ENCODE measurements around the gene GTPBP1. TPM values are rescaled to one million over a fixed set of nuclear protein-coding genes. Genes with fewer than 3 reads are reported as not detected.

The GTPBP1 gene
- total RNA-seq, 2 experiments from 2014 or later: 98.9 to 107 TPM

GRCh38 chr22:38694940-38695339 is 10.8 kb upstream of the GTPBP1 start:
- no peak for DNase-seq
- peaks cover 36% of the 10 kb centered on the region for H3K36me3 Mint-ChIP-seq (ENCODE audit: low read depth)
- H3K4me3 Mint-ChIP-seq: no peak overlapping the region
- peak overlapping the region; percentile 7 for H3K27ac Mint-ChIP-seq
- H3K4me1 Mint-ChIP-seq (ENCODE audit: low read depth): peaks cover 61% of the 10 kb centered on the region
- intact Hi-C loops (cut with micrococcal nuclease): loop anchor here (10.0 kb wide), 1 partner anchor 810 kb away; the partner anchor contains the start of gene MIEF1
- no peaks in the 10 kb centered on the region for H3K27me3 Mint-ChIP-seq (ENCODE audit: low read depth)
- no peaks in the 10 kb centered on the region for H3K9me3 Mint-ChIP-seq
- CTCF ChIA-PET: interaction anchor here (0.7 to 5.6 kb wide), 2 partner anchors 13 to 390 kb away, joined by 4 to 33 read pairs; partner anchors contain the start of gene TOMM22

DNA sequence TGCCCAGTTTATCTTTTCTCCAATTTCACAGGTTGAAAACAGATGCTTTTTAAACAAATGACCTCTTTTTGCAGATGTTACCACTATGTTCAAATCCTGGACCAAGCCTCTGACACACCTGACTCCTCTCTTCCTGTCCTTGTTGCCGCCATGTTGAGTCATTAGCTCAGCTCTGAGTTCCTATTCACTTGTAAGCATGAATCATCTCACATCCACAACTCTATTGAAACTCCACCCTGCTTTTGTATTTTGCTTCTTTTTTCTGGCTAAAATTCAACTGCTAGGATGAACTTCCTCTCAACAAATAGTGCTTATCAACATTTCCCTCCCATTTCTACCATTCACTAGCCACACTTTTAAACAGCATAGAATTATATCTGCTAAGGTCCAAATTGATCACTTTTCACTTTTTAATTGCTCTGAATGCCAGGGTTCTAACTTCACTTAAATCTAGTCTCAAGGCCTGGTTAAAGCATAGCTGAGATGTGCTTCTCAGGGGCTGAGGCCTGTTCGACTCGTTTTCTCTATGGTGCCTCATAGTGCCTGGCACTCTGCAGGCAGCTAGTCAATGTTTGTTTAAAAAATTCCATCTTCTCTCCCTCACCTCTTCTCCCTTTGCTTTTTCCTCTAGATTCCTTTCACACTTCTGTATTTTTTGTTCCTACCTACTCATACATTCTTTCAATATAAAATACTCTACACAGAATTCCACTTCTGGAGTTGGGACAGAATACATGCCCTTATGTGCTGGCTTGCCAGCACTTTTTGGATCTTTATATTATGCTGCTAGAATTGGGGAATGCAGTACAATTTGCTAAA is 8.9 kb upstream of the GTPBP1 start:
- DNase-seq: peak; percentile 77
- Mint-ChIP-seq H3K36me3 (ENCODE audit: low read depth) (peaks cover 32% of the 10 kb centered on the region), H3K27me3 (ENCODE audit: low read depth) (no peaks in the 10 kb centered on the region), H3K4me3 (peak overlapping the region; percentile 42), H3K27ac (peak overlapping the region; percentile 93), H3K4me1 (ENCODE audit: low read depth) (peaks cover 63% of the 10 kb centered on the region), H3K9me3 (no peaks in the 10 kb centered on the region)
- intact Hi-C loops (cut with micrococcal nuclease): loop anchor here (1.0 to 10.0 kb wide), 2 partner anchors 16 to 808 kb away; partner anchors contain the start of genes MIEF1 and TOMM22
- CTCF ChIA-PET: interaction anchor here (0.7 to 5.6 kb wide), 3 partner anchors 15 to 37 kb away, joined by 3 to 33 read pairs (median 3); partner anchors contain the start of gene TOMM22

GRCh38 chr22:38697425-38698089 is 8.2 kb upstream of the GTPBP1 start:
- Mint-ChIP-seq H3K27ac (peak overlapping the region; percentile 93), H3K27me3 (ENCODE audit: low read depth) (no peaks in the 10 kb centered on the region), H3K9me3 (no peaks in the 10 kb centered on the region), H3K4me3 (peak overlapping the region; percentile 42), H3K4me1 (ENCODE audit: low read depth) (peaks cover 63% of the 10 kb centered on the region), H3K36me3 (ENCODE audit: low read depth) (peaks cover 32% of the 10 kb centered on the region)
- intact Hi-C loops (cut with micrococcal nuclease): loop anchor here (10.0 kb wide), 1 partner anchor 807 kb away; the partner anchor contains the start of gene MIEF1
- no peak for DNase-seq
- CTCF ChIA-PET: interaction anchor here (0.7 to 5.6 kb wide), 3 partner anchors 16 to 37 kb away, joined by 3 to 33 read pairs (median 3); partner anchors contain the start of gene TOMM22

- CTCF ChIA-PET: interaction anchor here (0.6 to 5.6 kb wide), 5 partner anchors 15 to 616 kb away, joined by 3 to 33 read pairs (median 6); partner anchors contain the start of gene TOMM22
- intact Hi-C loops (cut with micrococcal nuclease): loop anchor here (10.0 kb wide), 1 partner anchor 806 kb away; the partner anchor contains the start of gene MIEF1
- DNase-seq: no peak
- Mint-ChIP-seq H3K4me1 (ENCODE audit: low read depth) (peaks cover 60% of the 10 kb centered on the region), H3K36me3 (ENCODE audit: low read depth) (peaks cover 32% of the 10 kb centered on the region), H3K9me3 (no peaks in the 10 kb centered on the region), H3K27ac (peak overlapping the region; percentile 93), H3K4me3 (peak overlapping the region; percentile 91), H3K27me3 (ENCODE audit: low read depth) (no peaks in the 10 kb centered on the region)
Measured at GRCh38 chr22:38698407-38699094, 7.2 kb upstream of the GTPBP1 start.

GRCh38 chr22:38699143-38699542 is 6.6 kb upstream of the GTPBP1 start:
- Mint-ChIP-seq H3K27ac (peak overlapping the region; percentile 93), H3K9me3 (no peaks in the 10 kb centered on the region), H3K27me3 (ENCODE audit: low read depth) (no peaks in the 10 kb centered on the region), H3K36me3 (ENCODE audit: low read depth) (peaks cover 31% of the 10 kb centered on the region), H3K4me3 (peak overlapping the region; percentile 91), H3K4me1 (ENCODE audit: low read depth) (peaks cover 60% of the 10 kb centered on the region)
- DNase-seq: no peak
- CTCF ChIA-PET: interaction anchor here (1.0 to 5.6 kb wide), 4 partner anchors 15 to 26 kb away, joined by 3 to 33 read pairs (median 6); partner anchors contain the start of gene TOMM22
- intact Hi-C loops (cut with micrococcal nuclease): loop anchor here (10.0 kb wide), 1 partner anchor 806 kb away; the partner anchor contains the start of gene MIEF1

DNA sequence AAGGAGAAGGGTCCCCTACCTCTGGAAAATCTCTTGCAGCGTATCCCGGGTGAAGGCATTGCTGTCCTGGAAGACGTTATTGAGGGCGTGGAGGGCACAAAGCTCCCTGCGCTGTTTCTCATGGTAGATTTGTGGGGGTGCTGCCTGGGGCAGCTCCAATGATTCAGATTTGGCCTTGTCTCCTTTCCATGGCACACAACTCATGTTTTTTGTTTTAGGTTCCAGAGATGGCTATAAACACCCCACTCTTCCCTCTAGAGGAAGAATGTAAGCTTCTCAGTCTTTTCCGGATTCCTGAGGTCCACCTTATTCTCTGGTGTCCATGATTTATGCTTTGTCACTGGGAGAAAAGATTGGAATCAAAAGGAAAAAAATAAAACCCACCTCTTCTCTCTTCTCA is 6.0 kb upstream of the GTPBP1 start:
- Mint-ChIP-seq H3K36me3 (ENCODE audit: low read depth) (peaks cover 28% of the 10 kb centered on the region), H3K27ac (peak overlapping the region; percentile 93), H3K27me3 (ENCODE audit: low read depth) (no peaks in the 10 kb centered on the region), H3K4me3 (peak overlapping the region; percentile 91), H3K4me1 (ENCODE audit: low read depth) (peaks cover 60% of the 10 kb centered on the region), H3K9me3 (no peaks in the 10 kb centered on the region)
- CTCF ChIA-PET: interaction anchor here (0.7 to 5.6 kb wide), 5 partner anchors 16 to 644 kb away, joined by 3 to 33 read pairs (median 6); partner anchors contain the start of gene TOMM22
- intact Hi-C loops (cut with micrococcal nuclease): loop anchor here (10.0 kb wide), 3 partner anchors 285 to 805 kb away; partner anchors contain the start of genes APOBEC3B and MIEF1
- DNase-seq: no peak

DNA sequence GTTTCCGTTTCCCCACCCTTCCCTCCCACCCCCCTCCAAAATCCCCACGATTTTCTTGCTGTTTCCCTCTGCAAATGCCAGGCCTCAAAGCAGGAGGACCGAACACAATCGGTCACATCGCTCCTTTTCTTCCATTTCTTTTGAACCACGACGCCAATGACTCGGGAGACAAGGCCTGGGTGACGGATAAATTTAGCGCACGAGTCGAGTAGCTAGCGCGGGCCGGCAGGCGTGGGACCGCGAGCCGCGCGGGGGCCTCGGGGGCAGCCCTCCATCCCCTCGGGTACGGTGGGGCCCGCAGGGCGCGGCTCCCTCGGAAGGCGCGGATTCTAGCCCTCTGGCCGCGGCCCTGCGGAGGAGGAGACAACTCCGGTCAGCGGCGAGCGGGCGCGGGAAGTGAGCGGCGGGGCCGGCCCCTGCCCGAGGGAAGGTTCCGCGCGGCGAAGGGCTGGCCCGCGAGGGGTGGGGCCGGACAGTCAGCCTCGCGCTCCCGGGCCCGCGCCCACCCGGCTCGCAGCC is 5.4 kb upstream of the GTPBP1 start:
- Mint-ChIP-seq H3K4me3 (peak overlapping the region; percentile 91), H3K27ac (peak overlapping the region; percentile 93), H3K27me3 (ENCODE audit: low read depth) (no peaks in the 10 kb centered on the region), H3K36me3 (ENCODE audit: low read depth) (peaks cover 23% of the 10 kb centered on the region), H3K4me1 (ENCODE audit: low read depth) (peaks cover 59% of the 10 kb centered on the region), H3K9me3 (no peaks in the 10 kb centered on the region)
- intact Hi-C loops (cut with micrococcal nuclease): loop anchor here (10.0 kb wide), 2 partner anchors 284 to 306 kb away; partner anchors contain the start of gene APOBEC3B
- CTCF ChIA-PET: interaction anchor here (1.7 to 5.6 kb wide), 2 partner anchors 16 to 19 kb away, joined by 7 to 33 read pairs; partner anchors contain the start of gene TOMM22
- DNase-seq: peak; percentile 37

GRCh38 chr22:38700789-38701628 is 4.7 kb upstream of the GTPBP1 start, which contains the start of gene JOSD1:
Gene JOSD1, minus strand, starts transcription at chr22:38700943. Its CDS starts 956 bp downstream, at chr22:38699987.
- CTCF ChIA-PET: no interaction called here
- peaks cover 23% of the 10 kb centered on the region for H3K36me3 Mint-ChIP-seq (ENCODE audit: low read depth)
- no peaks in the 10 kb centered on the region for H3K9me3 Mint-ChIP-seq
- H3K4me3 Mint-ChIP-seq: peak within 1 kb of the TSS; percentile 91
- H3K4me1 Mint-ChIP-seq (ENCODE audit: low read depth): peaks cover 55% of the 10 kb centered on the region
- H3K27ac Mint-ChIP-seq: peak within 1 kb of the TSS; percentile 93
- intact Hi-C loops (cut with micrococcal nuclease): loop anchor here (10.0 kb wide), 2 partner anchors 284 to 306 kb away; partner anchors contain the start of gene APOBEC3B
- DNase-seq: peak; percentile 97
- H3K27me3 Mint-ChIP-seq (ENCODE audit: low read depth): no peaks in the 10 kb centered on the region

GRCh38 chr22:38704654-38705234 is 1.0 kb upstream of the GTPBP1 start:
- Mint-ChIP-seq H3K4me3 (peak overlapping the region; percentile 85), H3K9me3 (no peaks in the 10 kb centered on the region), H3K36me3 (ENCODE audit: low read depth) (peaks cover 22% of the 10 kb centered on the region), H3K27me3 (ENCODE audit: low read depth) (no peaks in the 10 kb centered on the region), H3K4me1 (ENCODE audit: low read depth) (peaks cover 44% of the 10 kb centered on the region), H3K27ac (peak overlapping the region; percentile 92)
- intact Hi-C loops (cut with micrococcal nuclease): loop anchor here (1.0 to 10.0 kb wide), 13 partner anchors 23 to 816 kb away; partner anchors contain the start of genes APOBEC3B, APOBEC3H, ATF4 and CBY1
- no peak for DNase-seq
- CTCF ChIA-PET: no interaction called here
